K562 (cell line): Measurements from ENCODE around the gene IQCE. TPM values are rescaled to one million over a fixed set of nuclear protein-coding genes. Genes with fewer than 3 reads are reported as not detected.

Experiments used
- BRF1 ChIP-seq: IDR thresholded peaks from 3 replicates; pipeline ENCODE4 v1.6.1; 2011; ENCODE audit warnings: borderline replicate concordance, mild to moderate bottlenecking; ENCODE audit not compliant: insufficient read length; ENCODE audit errors: extremely low read depth
- IFI16 ChIP-seq: fragments of 250-450 bp; sonication (Bioruptor Pico); IDR thresholded peaks from 2 replicates; pipeline ENCODE4 v2.1.2; 2022; ENCODE audit warnings: mild to moderate bottlenecking, inconsistent platforms
- IRF2 ChIP-seq: sonication (generic); formaldehyde crosslinking; IDR thresholded peaks from 2 replicates; pipeline ENCODE4 v1.8.1; 2022; ENCODE audit warnings: mild to moderate bottlenecking, missing genetic modification reagents
- PRPF4 ChIP-seq: fragments of 200-400 bp; formaldehyde crosslinking; IDR thresholded peaks from one replicate; pipeline ENCODE4 v1.6.1; 2017; ENCODE audit warnings: low read length, low read depth, mild to moderate bottlenecking; ENCODE audit not compliant: insufficient read depth, poor library complexity, severe bottlenecking
- polyA plus RNA-seq, 8 experiments: library from polyadenylated mRNA; depleted of rRNA in 4 of 8; stranded (reverse) in 5 of 8; unstranded in 3 of 8; fragments of >200 nt; fragmentation: Nextera tagmentation in 2 of 8; fragmentation: Illumina TruSeq in 1 of 8; extraction: Ambion mirVana in 2 of 8; extraction: Trizol in 1 of 8; gene quantifications; 2 replicates each; pipeline versions ENCODE4 v1.2.1 to v1.2.3, GENCODE V29; 2011 to 2014; ENCODE audit warnings: inconsistent platforms in 1 of 8, missing spikeins in 1 of 8
- total RNA-seq, 7 experiments: library from RNA; depleted of rRNA in 6 of 7; stranded (reverse); fragments of >200 nt in 6 of 7; fragmentation: Illumina TruSeq in 2 of 7; extraction: Trizol in 2 of 7; gene quantifications; 2 replicates each; pipeline versions ENCODE4 v1.2.1 to v1.2.3, GENCODE V29; 2011 to 2021; ENCODE audit warnings: low replicate concordance in 1 of 7
- TF ChIP-seq, protein P1 (sequence below): fragments of 450-650 bp; IDR thresholded peaks from 2 replicates; pipeline ENCODE4 v1.6.1; 2017; ENCODE audit warnings: mild to moderate bottlenecking, moderate library complexity
- TF ChIP-seq, protein P2 (sequence below): fragments of 450-650 bp; IDR thresholded peaks from 2 replicates; pipeline ENCODE4 v1.7.1; 2018; ENCODE audit warnings: mild to moderate bottlenecking, low read depth; ENCODE audit not compliant: partially characterized antibody
- TF ChIP-seq, protein P3 (sequence below): fragments of 250-450 bp; sonication (Bioruptor Pico); IDR thresholded peaks from 2 replicates; pipeline ENCODE4 v1.4.0; 2020
- TF ChIP-seq, protein P4 (sequence below): fragments of 150-350 bp; conservative IDR thresholded peaks from 2 replicates; pipeline ENCODE4 v1.6.1; 2014; ENCODE audit warnings: low read length
- TF ChIP-seq, protein P5 (sequence below): fragments of 250-450 bp; sonication (Bioruptor Pico); IDR thresholded peaks from 2 replicates; pipeline ENCODE4 v1.5.0; 2020; ENCODE audit warnings: mild to moderate bottlenecking, borderline replicate concordance

The IQCE gene
- total and polyA plus RNA-seq, 9 of the 15 experiments (the other 6 are each of a cell fraction or from before 2014, with no cell fraction given), result 0.18 to 8.5 (median 4.2) TPM

DNA sequence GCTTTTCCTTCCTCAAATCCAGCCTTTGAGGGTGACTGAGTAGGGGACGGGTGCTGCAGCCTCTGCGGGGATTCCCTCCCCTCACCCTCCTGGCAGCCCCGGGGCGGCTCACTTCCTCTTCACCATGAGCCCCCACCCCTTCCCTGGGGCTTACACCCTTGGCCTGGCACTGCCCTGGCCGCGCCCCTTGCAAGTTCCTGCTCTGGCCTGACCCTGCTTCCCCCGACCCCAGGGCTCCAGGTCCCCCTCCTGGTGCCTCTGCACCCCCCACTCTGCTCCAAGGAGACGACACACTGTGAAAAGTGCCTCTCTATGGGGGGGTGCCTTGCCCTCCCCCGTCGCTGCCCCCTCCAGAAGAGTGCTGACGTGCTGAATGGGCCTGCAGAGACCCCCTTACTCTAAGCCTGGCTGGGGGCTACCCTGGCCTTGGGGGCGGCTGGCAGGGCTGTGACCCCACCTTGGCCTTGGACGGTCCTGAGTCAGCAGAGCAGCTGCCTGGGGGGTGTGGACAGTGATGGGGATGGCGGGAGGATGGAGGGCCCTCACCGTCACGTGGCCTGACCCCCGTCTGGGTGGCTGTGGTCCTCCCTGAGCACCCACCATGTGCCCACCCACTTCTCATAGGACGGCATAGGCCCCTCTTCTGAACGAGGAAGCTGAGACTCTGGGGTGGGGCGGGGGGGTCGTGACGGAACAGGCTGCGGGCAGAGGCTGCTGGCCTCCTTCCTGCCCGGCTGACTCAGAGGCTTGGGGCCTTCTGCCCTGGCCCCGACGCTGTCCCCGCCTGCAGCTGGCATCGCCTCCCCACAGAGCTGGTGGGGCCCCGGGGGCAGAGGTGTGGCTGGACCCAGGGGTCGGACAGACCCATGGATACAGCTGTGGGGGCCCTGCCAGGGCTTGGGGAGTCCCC is 29.4 kb upstream of the IQCE start (continued):
- TF ChIP-seq, protein P1, sequence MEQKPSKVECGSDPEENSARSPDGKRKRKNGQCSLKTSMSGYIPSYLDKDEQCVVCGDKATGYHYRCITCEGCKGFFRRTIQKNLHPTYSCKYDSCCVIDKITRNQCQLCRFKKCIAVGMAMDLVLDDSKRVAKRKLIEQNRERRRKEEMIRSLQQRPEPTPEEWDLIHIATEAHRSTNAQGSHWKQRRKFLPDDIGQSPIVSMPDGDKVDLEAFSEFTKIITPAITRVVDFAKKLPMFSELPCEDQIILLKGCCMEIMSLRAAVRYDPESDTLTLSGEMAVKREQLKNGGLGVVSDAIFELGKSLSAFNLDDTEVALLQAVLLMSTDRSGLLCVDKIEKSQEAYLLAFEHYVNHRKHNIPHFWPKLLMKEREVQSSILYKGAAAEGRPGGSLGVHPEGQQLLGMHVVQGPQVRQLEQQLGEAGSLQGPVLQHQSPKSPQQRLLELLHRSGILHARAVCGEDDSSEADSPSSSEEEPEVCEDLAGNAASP, result no peak
- TF ChIP-seq, protein P2, sequence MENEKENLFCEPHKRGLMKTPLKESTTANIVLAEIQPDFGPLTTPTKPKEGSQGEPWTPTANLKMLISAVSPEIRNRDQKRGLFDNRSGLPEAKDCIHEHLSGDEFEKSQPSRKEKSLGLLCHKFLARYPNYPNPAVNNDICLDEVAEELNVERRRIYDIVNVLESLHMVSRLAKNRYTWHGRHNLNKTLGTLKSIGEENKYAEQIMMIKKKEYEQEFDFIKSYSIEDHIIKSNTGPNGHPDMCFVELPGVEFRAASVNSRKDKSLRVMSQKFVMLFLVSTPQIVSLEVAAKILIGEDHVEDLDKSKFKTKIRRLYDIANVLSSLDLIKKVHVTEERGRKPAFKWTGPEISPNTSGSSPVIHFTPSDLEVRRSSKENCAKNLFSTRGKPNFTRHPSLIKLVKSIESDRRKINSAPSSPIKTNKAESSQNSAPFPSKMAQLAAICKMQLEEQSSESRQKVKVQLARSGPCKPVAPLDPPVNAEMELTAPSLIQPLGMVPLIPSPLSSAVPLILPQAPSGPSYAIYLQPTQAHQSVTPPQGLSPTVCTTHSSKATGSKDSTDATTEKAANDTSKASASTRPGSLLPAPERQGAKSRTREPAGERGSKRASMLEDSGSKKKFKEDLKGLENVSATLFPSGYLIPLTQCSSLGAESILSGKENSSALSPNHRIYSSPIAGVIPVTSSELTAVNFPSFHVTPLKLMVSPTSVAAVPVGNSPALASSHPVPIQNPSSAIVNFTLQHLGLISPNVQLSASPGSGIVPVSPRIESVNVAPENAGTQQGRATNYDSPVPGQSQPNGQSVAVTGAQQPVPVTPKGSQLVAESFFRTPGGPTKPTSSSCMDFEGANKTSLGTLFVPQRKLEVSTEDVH, result no peak
- TF ChIP-seq BRF1 (no peak), IFI16 (CRISPR knock-in tag) (no peak), IRF2 (CRISPR knock-in tag) (no peak), PRPF4 (no peak)
- TF ChIP-seq, protein P3, sequence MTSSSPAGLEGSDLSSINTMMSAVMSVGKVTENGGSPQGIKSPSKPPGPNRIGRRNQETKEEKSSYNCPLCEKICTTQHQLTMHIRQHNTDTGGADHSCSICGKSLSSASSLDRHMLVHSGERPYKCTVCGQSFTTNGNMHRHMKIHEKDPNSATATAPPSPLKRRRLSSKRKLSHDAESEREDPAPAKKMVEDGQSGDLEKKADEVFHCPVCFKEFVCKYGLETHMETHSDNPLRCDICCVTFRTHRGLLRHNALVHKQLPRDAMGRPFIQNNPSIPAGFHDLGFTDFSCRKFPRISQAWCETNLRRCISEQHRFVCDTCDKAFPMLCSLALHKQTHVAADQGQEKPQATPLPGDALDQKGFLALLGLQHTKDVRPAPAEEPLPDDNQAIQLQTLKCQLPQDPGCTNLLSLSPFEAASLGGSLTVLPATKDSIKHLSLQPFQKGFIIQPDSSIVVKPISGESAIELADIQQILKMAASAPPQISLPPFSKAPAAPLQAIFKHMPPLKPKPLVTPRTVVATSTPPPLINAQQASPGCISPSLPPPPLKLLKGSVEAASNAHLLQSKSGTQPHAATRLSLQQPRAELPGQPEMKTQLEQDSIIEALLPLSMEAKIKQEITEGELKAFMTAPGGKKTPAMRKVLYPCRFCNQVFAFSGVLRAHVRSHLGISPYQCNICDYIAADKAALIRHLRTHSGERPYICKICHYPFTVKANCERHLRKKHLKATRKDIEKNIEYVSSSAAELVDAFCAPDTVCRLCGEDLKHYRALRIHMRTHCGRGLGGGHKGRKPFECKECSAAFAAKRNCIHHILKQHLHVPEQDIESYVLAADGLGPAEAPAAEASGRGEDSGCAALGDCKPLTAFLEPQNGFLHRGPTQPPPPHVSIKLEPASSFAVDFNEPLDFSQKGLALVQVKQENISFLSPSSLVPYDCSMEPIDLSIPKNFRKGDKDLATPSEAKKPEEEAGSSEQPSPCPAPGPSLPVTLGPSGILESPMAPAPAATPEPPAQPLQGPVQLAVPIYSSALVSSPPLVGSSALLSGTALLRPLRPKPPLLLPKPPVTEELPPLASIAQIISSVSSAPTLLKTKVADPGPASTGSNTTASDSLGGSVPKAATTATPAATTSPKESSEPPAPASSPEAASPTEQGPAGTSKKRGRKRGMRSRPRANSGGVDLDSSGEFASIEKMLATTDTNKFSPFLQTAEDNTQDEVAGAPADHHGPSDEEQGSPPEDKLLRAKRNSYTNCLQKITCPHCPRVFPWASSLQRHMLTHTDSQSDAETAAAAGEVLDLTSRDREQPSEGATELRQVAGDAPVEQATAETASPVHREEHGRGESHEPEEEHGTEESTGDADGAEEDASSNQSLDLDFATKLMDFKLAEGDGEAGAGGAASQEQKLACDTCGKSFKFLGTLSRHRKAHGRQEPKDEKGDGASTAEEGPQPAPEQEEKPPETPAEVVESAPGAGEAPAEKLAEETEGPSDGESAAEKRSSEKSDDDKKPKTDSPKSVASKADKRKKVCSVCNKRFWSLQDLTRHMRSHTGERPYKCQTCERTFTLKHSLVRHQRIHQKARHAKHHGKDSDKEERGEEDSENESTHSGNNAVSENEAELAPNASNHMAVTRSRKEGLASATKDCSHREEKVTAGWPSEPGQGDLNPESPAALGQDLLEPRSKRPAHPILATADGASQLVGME (CRISPR knock-in tag), result no peak
- TF ChIP-seq, protein P4, sequence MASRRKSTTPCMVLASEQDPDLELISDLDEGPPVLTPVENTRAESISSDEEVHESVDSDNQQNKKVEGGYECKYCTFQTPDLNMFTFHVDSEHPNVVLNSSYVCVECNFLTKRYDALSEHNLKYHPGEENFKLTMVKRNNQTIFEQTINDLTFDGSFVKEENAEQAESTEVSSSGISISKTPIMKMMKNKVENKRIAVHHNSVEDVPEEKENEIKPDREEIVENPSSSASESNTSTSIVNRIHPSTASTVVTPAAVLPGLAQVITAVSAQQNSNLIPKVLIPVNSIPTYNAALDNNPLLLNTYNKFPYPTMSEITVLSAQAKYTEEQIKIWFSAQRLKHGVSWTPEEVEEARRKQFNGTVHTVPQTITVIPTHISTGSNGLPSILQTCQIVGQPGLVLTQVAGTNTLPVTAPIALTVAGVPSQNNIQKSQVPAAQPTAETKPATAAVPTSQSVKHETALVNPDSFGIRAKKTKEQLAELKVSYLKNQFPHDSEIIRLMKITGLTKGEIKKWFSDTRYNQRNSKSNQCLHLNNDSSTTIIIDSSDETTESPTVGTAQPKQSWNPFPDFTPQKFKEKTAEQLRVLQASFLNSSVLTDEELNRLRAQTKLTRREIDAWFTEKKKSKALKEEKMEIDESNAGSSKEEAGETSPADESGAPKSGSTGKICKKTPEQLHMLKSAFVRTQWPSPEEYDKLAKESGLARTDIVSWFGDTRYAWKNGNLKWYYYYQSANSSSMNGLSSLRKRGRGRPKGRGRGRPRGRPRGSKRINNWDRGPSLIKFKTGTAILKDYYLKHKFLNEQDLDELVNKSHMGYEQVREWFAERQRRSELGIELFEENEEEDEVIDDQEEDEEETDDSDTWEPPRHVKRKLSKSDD, result no peak
- TF ChIP-seq, protein P5, sequence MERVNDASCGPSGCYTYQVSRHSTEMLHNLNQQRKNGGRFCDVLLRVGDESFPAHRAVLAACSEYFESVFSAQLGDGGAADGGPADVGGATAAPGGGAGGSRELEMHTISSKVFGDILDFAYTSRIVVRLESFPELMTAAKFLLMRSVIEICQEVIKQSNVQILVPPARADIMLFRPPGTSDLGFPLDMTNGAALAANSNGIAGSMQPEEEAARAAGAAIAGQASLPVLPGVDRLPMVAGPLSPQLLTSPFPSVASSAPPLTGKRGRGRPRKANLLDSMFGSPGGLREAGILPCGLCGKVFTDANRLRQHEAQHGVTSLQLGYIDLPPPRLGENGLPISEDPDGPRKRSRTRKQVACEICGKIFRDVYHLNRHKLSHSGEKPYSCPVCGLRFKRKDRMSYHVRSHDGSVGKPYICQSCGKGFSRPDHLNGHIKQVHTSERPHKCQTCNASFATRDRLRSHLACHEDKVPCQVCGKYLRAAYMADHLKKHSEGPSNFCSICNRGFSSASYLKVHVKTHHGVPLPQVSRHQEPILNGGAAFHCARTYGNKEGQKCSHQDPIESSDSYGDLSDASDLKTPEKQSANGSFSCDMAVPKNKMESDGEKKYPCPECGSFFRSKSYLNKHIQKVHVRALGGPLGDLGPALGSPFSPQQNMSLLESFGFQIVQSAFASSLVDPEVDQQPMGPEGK, result no peak
